ENCODE measurements around the gene UBE2J2. TPM values are rescaled to one million over a fixed set of nuclear protein-coding genes. Genes with fewer than 3 reads are reported as not detected.

Gene UBE2J2
- total and polyA plus RNA-seq, 2 of the 13 experiments (the other 11 are each of a cell fraction or from before 2014, with no cell fraction given), result 25.4 to 29.4 TPM

- TF ChIP-seq STAT6 (CRISPR knock-in tag; IDR thresholded peaks at IDR 0.05; ENCODE audit: borderline replicate concordance) (no peak), ZNF503 (CRISPR knock-in tag; IDR thresholded peaks at IDR 0.05) (peak; percentile 61; the same call in 1 of the 2 replicates), E2F1 (CRISPR knock-in tag; IDR thresholded peaks at IDR 0.05) (no peak), KDM3A (CRISPR knock-in tag; IDR thresholded peaks at IDR 0.05; ENCODE audit: low read depth) (no peak; the same call in 1 of the 2 replicates), GATAD1 (CRISPR knock-in tag; IDR thresholded peaks at IDR 0.05) (no peak; the same call in 1 of the 2 replicates), FOXO1 (CRISPR knock-in tag; IDR thresholded peaks at IDR 0.05) (no peak), CCAR2 (optimal IDR thresholded peaks at IDR 0.05; ENCODE audit: low read depth, low read length) (no peak), ZNF282 (IDR thresholded peaks at IDR 0.05; ENCODE audit: partially characterized antibody) (no peak), IRX3 (CRISPR knock-in tag; IDR thresholded peaks at IDR 0.05; ENCODE audit: borderline replicate concordance, low read depth) (no peak), ELK4 (CRISPR knock-in tag; IDR thresholded peaks at IDR 0.05; ENCODE audit: borderline replicate concordance) (no peak), ARID2 (CRISPR knock-in tag; IDR thresholded peaks at IDR 0.05; ENCODE audit: borderline replicate concordance) (no peak), FOXA1 (IDR thresholded peaks at IDR 0.05) (no peak), FOXA1 (CRISPR knock-in tag; IDR thresholded peaks at IDR 0.05) (no peak), ZNF883 (CRISPR knock-in tag; IDR thresholded peaks at IDR 0.05; ENCODE audit: not compliant biosample characterization) (no peak), ZNF280B (CRISPR knock-in tag; IDR thresholded peaks at IDR 0.05; ENCODE audit: borderline replicate concordance) (no peak), DNMT1 (CRISPR knock-in tag; IDR thresholded peaks at IDR 0.05) (no peak), ZBTB7A (CRISPR knock-in tag; IDR thresholded peaks at IDR 0.05) (peak; percentile 35; the same call in 1 of the 2 replicates), NR2F2 (IDR thresholded peaks at IDR 0.05; ENCODE audit: borderline replicate concordance, low read depth) (no peak), ZNF790 (CRISPR knock-in tag; IDR thresholded peaks at IDR 0.05; ENCODE audit: borderline replicate concordance) (peak; percentile 86; the same call in 1 of the 2 replicates), NFE2L2 (IDR thresholded peaks at IDR 0.05; ENCODE audit: low read length) (no peak)
Observed at GRCh38 chr1:1239614-1240347, 33.9 kb downstream of the UBE2J2 start (continued).

Data from HepG2 (cell line).